Right atrium auricular region (tissue), 2 donors: ENCODE results near the gene WDR13. TPM values are rescaled to one million over a fixed set of nuclear protein-coding genes. Genes with fewer than 3 reads are reported as not detected.

Source experiments
- DNase-seq: peaks from one replicate; pipeline ENCODE4 v3.0.0-alpha.2; 2019; ENCODE audit warnings: low spot score
- H3K27ac ChIP-seq, 2 donors: fragments of 200-600 bp; sonication (generic); 1 replicate in 1 of 2; 2 replicates in 1 of 2; pipeline ENCODE4 v1.5.1; 2016 to 2019
- H3K27me3 ChIP-seq, 2 donors: fragments of 200-600 bp; sonication (generic); one replicate each; pipeline versions ENCODE4 v1.5.1 to v1.6.0; 2017 to 2019
- H3K36me3 ChIP-seq: fragments of 200-600 bp; sonication (generic); one replicate; pipeline ENCODE4 v1.5.1; 2016
- H3K4me1 ChIP-seq, 2 donors: fragments of 200-600 bp; sonication (generic); one replicate each; pipeline versions ENCODE4 v1.5.1 to v1.6.0; 2017 to 2019
- H3K4me3 ChIP-seq, 2 donors: fragments of 200-600 bp; sonication (generic); 1 replicate in 1 of 2; 2 replicates in 1 of 2; pipeline ENCODE4 v1.5.1; 2017 to 2019; ENCODE audit warnings: mild to moderate bottlenecking in 1 of 2, moderate library complexity in 1 of 2
- H3K9me3 ChIP-seq, 2 donors: fragments of 200-600 bp; sonication (generic); one replicate each; pipeline ENCODE4 v1.5.1; 2019
- total RNA-seq, 2 donors: library from RNA; depleted of rRNA; stranded (reverse); fragments of >200 nt; gene quantifications; one replicate each; pipeline ENCODE4 v1.1.0, GENCODE V29; 2016
- TF ChIP-seq, protein P1 (sequence below), 2 donors: fragments of 200-600 bp; sonication (generic); IDR thresholded peaks; one replicate each; pipeline ENCODE4 v1.5.1; 2019; ENCODE audit warnings: antibody characterized with exemption in 2 of 2

Gene WDR13
- total RNA-seq, 2 donors from 2014 or later: 208 to 214 TPM

DNA sequence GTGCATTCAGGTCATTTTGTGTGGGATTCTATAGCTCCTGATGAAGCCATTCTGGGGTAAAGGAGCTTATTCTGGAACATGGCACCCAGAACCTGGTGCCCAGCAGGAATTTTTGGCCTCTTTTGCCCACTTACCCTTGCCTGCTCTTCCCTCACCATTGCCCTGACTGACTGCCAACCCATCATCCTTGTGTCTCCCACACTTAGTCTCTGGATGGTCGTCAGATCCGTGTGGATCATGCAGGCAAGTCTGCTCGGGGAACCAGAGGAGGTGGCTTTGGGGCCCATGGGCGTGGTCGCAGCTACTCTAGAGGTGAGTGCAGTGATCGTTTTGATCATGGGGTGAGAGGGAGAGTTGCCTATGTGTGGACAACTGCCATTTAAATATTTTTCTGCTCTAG lies 21.2 kb upstream of the WDR13 start:
- DNase-seq: no peak
- no peaks in the 10 kb centered on the region for H3K9me3 ChIP-seq
- H3K27me3 ChIP-seq: no peaks in the 10 kb centered on the region
- peak overlapping the region; percentile 94 to 96 for H3K27ac ChIP-seq
- H3K36me3 ChIP-seq: peaks cover 44% of the 10 kb centered on the region
- H3K4me1 ChIP-seq: peaks cover 0 to 16% of the 10 kb centered on the region in 2 donors
- TF ChIP-seq, protein P1, sequence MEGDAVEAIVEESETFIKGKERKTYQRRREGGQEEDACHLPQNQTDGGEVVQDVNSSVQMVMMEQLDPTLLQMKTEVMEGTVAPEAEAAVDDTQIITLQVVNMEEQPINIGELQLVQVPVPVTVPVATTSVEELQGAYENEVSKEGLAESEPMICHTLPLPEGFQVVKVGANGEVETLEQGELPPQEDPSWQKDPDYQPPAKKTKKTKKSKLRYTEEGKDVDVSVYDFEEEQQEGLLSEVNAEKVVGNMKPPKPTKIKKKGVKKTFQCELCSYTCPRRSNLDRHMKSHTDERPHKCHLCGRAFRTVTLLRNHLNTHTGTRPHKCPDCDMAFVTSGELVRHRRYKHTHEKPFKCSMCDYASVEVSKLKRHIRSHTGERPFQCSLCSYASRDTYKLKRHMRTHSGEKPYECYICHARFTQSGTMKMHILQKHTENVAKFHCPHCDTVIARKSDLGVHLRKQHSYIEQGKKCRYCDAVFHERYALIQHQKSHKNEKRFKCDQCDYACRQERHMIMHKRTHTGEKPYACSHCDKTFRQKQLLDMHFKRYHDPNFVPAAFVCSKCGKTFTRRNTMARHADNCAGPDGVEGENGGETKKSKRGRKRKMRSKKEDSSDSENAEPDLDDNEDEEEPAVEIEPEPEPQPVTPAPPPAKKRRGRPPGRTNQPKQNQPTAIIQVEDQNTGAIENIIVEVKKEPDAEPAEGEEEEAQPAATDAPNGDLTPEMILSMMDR (IDR thresholded peaks at IDR 0.05): no peak
- peak overlapping the region; percentile 60 to 62 for H3K4me3 ChIP-seq

DNA sequence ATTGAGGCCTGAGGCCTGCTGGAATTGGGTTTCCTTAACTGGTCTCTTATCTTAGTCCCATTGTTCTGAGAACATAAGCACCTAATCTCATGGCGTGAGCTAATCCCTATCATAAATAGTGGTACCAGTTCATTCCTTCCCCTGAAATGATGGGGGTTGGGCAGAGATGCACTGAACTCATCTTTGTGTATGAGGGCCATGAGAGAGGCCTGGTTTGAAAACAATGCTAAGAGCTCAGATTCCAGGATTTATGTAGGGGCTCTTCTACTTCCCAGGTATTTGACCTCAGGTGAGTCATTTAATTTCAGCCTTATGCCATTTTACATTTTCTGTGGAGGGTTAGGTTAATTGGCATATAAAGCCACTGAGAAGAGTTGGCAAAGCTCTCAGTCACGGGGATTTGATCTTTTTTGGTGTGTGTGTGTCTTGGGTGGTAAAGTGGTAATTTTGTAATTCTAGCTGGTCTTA lies 18.6 kb upstream of the WDR13 start:
- Histone ChIP-seq H3K27me3 (no peaks in the 10 kb centered on the region), H3K27ac (no peak overlapping the region), H3K4me3 (no peak overlapping the region), H3K36me3 (peaks cover 44% of the 10 kb centered on the region), H3K9me3 (no peaks in the 10 kb centered on the region), H3K4me1 (peaks cover 0 to 16% of the 10 kb centered on the region in 2 donors)
- TF ChIP-seq, protein P1 (IDR thresholded peaks at IDR 0.05): no peak
- no peak for DNase-seq

- Histone ChIP-seq H3K36me3 (peaks cover 44% of the 10 kb centered on the region), H3K27ac (no peak overlapping the region), H3K9me3 (no peaks in the 10 kb centered on the region), H3K4me3 (no peak overlapping the region), H3K4me1 (peaks cover 0 to 16% of the 10 kb centered on the region in 2 donors), H3K27me3 (no peaks in the 10 kb centered on the region)
- no peak for DNase-seq
- TF ChIP-seq, protein P1 (IDR thresholded peaks at IDR 0.05): no peak
Measured at GRCh38 chrX:48579259-48579658, 18.0 kb upstream of the WDR13 start.

DNA sequence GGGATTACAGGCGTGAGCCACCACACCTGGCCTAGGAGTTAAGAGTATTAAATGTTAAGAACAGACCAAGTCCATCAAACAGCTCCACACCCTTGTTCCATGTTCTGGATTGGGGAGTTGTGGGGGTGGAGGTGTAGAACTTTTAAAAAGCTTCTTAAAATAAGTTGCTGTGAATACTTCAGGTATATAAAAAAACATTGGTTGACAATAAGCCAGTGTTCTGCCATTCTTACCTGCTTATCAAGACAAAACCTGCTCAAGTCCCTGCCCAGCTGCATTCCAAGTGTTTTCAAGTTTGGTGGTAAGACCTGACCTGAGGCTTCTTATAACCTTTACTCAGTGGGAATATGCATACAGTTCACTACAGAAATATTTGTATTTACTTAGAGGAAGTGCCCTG lies 16.6 kb upstream of the WDR13 start:
- H3K4me1 ChIP-seq: peaks cover 0 to 10% of the 10 kb centered on the region in 2 donors
- no peak overlapping the region for H3K27ac ChIP-seq
- DNase-seq: no peak
- TF ChIP-seq, protein P1 (IDR thresholded peaks at IDR 0.05): no peak
- H3K36me3 ChIP-seq: peaks cover 36% of the 10 kb centered on the region
- no peaks in the 10 kb centered on the region for H3K9me3 ChIP-seq
- no peaks in the 10 kb centered on the region for H3K27me3 ChIP-seq
- no peak overlapping the region for H3K4me3 ChIP-seq

- DNase-seq: no peak
- Histone ChIP-seq H3K4me3 (no peak overlapping the region), H3K4me1 (no peaks in the 10 kb centered on the region), H3K27me3 (no peaks in the 10 kb centered on the region), H3K27ac (no peak overlapping the region), H3K9me3 (no peaks in the 10 kb centered on the region), H3K36me3 (no peaks in the 10 kb centered on the region)
- TF ChIP-seq, protein P1 (IDR thresholded peaks at IDR 0.05): no peak
Measured at GRCh38 chrX:48584698-48585097, 12.6 kb upstream of the WDR13 start.
